GM19397 (cell line): ENCODE measurements around the gene TTLL10.
"Not testable (repeated sequence)": the region's sequence is repeated elsewhere in the genome, so short reads cannot be mapped to it uniquely, and the experiment has no call there.

Experiments used
- ATAC-seq: cut with Tn5 transposase; IDR thresholded peaks from one replicate; pipeline ENCODE4 v1.9.1; 2021; ENCODE audit warnings: mild to moderate bottlenecking, moderate library complexity; ENCODE audit not compliant: unreplicated experiment

Gene TTLL10

GRCh38 chr1:1183833-1184775 is 10.4 kb downstream of the TTLL10 start:
- no peak for ATAC-seq

GRCh38 chr1:1185101-1185765 is 11.6 kb downstream of the TTLL10 start:
- no peak for ATAC-seq

DNA sequence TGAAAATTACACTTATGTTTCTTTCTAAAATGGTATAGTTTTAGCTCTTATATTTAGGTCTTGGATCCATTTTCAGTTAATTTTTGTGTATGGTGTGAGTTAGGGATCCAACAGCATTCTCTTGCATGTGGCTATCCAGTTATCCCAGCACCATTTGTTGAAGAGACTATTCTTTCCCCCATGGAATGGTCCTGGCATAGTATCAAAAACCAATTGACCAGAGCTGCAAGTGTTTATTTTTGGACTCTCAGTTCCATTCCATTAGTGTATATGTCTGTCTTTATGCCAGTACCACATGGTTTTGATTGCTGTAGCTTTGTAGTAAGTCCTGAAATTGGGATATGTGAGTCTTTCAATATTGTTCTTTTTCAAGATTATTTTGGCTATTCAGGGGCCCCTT is 14.3 kb downstream of the TTLL10 start:
- ATAC-seq = no peak

DNA sequence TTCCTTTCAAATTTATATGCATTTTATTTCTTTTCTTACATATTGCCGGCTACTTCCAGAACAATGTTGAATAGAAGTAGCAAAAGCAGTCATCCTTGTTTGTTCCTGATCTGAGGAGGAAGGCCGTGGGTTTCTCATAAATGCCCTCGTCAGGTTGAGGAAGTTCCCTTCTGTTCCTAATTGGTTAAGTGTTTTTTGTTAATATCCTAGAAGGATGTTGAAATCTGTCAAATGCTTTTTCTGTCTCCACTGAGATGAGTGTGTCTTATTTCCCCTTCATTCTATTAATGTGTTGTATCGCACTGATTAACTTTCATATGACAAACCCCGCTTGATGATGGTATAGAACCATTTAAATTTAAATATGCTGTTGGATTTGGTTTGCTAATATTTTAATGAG is 15.4 kb downstream of the TTLL10 start:
- ATAC-seq = no peak

DNA sequence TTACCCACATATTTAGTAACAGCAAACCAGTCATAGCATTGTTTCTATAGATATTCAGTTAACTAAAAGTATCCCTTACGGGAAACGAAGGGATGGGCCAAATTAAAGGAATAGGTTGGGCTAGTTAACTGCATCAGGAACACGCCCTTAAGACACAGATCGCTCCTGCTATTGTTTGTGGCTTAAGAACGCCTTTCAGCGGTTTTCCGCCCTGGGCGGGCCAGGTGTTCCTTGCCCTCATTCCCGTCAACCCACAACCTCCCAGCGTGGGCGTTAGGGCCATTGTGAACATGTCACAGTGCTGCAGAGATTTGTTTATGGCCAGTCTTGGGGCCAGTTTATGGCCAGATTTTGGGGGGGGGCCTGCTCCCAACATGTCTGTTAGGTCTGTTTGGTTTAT is 18.1 kb downstream of the TTLL10 start:
- ATAC-seq = no peak

DNA sequence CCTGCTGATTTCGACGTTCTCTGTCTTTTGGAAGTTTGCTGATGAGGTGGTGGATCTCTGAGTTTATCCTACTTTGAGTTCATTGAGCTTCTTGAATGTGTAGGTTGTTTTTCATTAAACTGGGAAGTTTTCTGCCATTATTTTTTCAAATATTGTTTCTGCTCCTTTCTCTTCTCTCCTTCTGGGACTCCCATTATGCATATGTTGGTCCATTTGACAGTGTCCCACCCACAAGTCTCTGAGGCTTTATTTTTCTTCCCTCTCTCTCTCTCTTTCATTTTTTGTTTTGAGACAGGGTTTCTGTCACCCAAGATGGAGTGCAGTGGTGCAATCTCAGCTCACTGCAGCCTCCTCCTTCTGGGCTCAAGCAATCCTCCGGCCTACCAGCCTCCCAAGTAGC is 21.0 kb downstream of the TTLL10 start:
- no peak for ATAC-seq

- ATAC-seq = not testable (repeated sequence)
Observed at GRCh38 chr1:1195726-1196125, 22.0 kb downstream of the TTLL10 start.

GRCh38 chr1:1196431-1197187 is 22.9 kb downstream of the TTLL10 start:
- no peak for ATAC-seq

- no peak for ATAC-seq
Observed at GRCh38 chr1:1197188-1197500, 23.5 kb downstream of the TTLL10 start.

DNA sequence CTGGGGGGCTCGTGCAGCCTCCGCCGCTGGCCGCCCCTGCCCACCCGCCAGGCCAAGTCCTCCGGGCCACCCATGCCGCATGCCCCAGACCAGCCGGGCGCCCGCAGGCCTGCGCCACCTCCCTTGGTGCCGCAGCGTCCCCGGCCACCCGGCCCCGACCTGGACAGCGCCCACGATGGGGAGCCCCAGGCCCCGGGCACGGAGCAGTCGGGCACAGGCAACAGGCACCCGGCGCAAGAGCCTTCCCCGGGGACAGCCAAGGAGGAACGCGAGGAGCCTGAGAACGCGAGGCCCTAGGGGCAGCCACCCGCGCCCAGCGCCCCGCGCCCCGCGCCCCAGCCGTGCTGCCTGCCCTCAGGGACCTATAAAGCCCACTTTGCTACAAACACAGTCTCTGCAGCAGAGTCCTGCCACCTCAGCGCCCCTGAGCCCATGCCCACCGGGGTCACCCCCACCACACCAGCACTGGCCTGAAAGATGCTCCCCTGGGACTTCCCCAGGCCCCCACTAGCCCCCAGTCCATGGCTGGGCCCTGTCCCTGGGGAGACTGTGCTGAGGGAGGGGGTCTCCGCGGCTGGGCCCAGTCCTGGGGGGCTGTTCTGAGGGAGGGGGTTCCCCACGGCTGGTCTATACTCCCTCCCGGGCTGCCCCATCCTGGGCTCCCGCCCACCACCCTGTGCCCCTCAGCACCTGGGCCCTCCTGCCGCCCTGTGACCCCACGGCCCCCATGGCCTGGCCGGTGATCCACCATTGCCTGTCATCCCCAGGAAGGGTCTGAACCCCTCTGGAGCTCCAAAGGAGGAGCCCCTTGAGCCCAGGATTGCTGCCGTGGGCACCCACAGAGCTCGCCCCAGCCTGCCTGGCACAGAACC is 24.1 kb downstream of the TTLL10 start:
- no peak for ATAC-seq

DNA sequence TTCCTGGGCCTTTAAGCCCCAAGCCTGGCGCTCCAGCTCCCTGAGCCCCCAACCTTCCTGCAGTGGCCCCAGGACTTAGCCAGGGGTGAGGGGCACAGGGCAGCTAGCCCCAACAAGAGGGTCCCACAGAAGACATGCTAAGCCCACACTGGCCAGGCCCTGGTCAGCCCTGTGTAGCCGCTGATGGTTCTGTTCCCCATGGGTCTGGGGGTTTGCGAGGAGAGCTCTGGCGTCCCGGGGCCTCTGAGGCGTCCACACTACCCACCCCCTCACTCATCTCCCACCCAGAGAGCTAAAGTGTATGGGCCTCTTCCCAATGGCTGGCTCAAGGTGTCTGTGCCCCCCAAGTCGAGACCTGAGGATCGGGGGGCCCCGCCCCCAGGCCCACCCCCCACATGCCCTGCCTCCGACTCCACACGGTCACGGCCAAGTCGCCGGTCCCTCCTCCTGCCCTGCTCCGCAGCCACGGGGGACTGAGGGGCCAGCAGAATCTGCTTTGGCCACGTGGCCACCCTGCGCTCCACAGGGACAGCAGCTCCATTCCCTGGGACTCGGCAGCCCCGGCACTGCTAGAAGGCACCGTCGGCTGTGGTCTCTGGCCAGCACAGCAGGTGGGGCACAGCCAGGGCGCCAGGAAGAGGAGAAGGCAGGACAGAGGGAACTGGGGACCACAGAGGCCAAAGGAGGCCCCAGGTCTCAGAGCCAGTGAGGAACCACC is 24.9 kb downstream of the TTLL10 start:
- ATAC-seq = no peak

DNA sequence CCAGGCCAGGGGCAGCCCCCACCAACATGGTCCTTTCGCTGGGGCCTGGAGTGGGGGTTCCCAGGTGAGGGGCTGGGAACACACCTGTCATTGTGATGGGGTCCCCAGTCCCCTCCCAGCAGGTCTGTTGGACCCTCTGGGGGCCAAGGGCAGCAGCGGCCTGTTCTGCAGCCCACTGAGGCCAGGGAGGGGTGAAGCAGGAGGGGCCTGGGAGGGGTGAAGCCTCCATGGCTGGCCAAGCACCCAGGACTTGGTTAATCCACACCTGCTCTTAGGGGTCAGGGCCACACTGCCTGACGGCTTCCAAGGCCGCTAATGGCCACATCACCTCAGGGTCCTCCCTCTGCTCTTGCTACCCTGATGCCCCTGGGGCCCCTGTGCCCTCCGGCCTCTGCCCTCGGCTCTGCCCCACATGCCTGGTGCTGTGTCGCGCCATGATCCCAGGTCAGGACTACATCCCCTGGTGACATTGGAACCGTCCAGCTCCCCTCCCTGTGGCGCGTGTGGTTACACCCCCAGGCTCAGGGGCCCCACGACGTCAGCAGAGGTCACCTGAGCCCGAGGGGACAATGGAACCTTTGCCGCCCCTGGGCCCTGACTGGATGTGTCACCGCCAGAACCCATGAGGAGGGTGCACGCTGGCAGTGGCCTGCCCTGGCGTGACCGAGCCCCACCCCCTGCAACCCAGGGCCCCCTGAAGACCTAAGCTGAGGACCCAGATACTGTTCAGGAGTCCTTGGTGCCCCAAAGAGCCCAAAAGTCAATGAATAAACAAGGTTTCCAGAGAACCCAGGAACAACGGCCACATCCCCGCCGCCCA is 25.7 kb downstream of the TTLL10 start:
- no peak for ATAC-seq

- no peak for ATAC-seq
Observed at GRCh38 chr1:1199961-1200875, 26.5 kb downstream of the TTLL10 start.

- ATAC-seq = no peak
Observed at GRCh38 chr1:1200876-1201810, 27.5 kb downstream of the TTLL10 start.

DNA sequence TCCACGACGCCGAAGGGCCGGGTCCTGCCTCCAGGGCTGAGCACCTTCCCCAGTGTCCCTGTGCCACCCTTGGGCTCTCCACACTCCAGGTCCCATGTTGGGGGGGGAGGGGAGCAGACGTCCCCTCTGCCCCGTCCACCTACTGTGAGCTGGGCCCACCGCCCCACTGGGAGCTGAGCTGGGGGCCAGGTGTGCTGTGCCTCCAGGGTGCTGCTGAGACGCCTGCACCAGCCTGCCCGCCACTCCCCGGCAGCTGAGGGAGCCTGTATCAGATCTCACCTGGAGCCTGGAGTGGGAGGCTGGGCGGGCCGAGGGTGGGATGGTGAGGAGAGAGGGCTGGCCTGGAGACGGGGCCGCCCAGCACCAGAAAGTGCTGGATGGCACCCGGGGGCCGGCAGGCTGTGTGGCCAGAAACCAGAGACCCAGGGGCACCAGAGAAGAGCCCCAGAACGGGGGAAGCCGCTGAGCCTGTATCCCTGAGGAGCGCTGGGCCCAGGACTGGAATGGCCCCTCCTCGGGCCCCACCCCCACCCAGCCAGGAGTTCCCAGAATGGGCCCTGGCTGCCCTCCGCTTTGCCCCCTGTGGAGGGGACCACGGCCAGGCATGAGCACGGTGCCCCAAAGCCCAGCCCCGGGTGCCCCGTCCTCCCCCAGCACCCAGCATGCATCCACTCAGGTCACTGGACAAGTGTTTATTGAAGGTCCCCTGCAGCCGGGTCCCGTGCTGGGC is 29.3 kb downstream of the TTLL10 start:
- ATAC-seq = no peak
